Spleen (tissue), 13 donors: ENCODE results near the gene SRCIN1. TPM values are rescaled to one million over a fixed set of nuclear protein-coding genes. Genes with fewer than 3 reads are reported as not detected.

ENCODE experiments used
- DNase-seq: peaks from one replicate; pipeline ENCODE4 v3.0.0-alpha.2; 2020
- H3K27ac ChIP-seq, 8 donors: fragments of 200-600 bp; sonication (generic) in 7 of 8; 1 replicate in 4 of 8; 2 replicates in 4 of 8; pipeline versions ENCODE4 v1.5.0 to v1.8.0; 2016 to 2021; ENCODE audit warnings: inconsistent platforms in 4 of 8, mild to moderate bottlenecking in 4 of 8, moderate library complexity in 1 of 8
- H3K27me3 ChIP-seq, 7 donors: fragments of 200-600 bp; sonication (generic) in 6 of 7; replicated peaks in 1 of 7; 1 replicate in 4 of 7; 2 replicates in 3 of 7; pipeline versions ENCODE4 v1.5.0 to v1.8.0; 2016 to 2021; ENCODE audit warnings: inconsistent platforms in 3 of 7, mild to moderate bottlenecking in 1 of 7
- H3K36me3 ChIP-seq, 6 donors: fragments of 200-600 bp; sonication (generic) in 5 of 6; 1 replicate in 4 of 6; 2 replicates in 2 of 6; pipeline versions ENCODE4 v1.5.0 to v1.8.0; 2016 to 2021; ENCODE audit warnings: inconsistent platforms in 2 of 6
- H3K4me1 ChIP-seq, 6 donors: fragments of 200-600 bp; sonication (generic) in 5 of 6; 1 replicate in 3 of 6; 2 replicates in 3 of 6; pipeline versions ENCODE4 v1.5.0 to v1.8.0; 2016 to 2021; ENCODE audit warnings: inconsistent platforms in 3 of 6
- H3K4me3 ChIP-seq, 8 donors: fragments of 200-600 bp; sonication (generic) in 7 of 8; 1 replicate in 4 of 8; 2 replicates in 4 of 8; pipeline versions ENCODE4 v1.5.0 to v1.8.0; 2016 to 2021; ENCODE audit warnings: inconsistent platforms in 4 of 8, mild to moderate bottlenecking in 4 of 8, moderate library complexity in 2 of 8
- H3K9me3 ChIP-seq, 8 donors: fragments of 200-600 bp; sonication (generic) in 7 of 8; 1 replicate in 4 of 8; 2 replicates in 4 of 8; pipeline versions ENCODE4 v1.5.0 to v1.8.0; 2016 to 2021; ENCODE audit warnings: inconsistent platforms in 4 of 8
- CTCF ChIP-seq, 11 experiments: fragments of 200-600 bp in 7 of 11; fragments of 450-650 bp in 4 of 11; sonication (generic) in 4 of 11; IDR thresholded peaks in 8 of 11; conservative IDR thresholded peaks in 3 of 11; 1 replicate in 7 of 11; 2 replicates in 4 of 11; pipeline versions ENCODE4 v1.4.0 to v1.8.0; 2016 to 2021; ENCODE audit warnings: antibody characterized with exemption in 11 of 11, inconsistent platforms in 4 of 11, mild to moderate bottlenecking in 1 of 11
- POLR2A ChIP-seq, 3 donors: fragments of 450-650 bp; IDR thresholded peaks; one replicate each; pipeline ENCODE4 v1.5.1; 2017; ENCODE audit warnings: antibody characterized with exemption in 3 of 3, mild to moderate bottlenecking in 1 of 3
- POLR2AphosphoS5 ChIP-seq, 3 donors: sonication (generic); formaldehyde crosslinking; IDR thresholded peaks; one replicate each; pipeline ENCODE4 v1.5.1; 2017; ENCODE audit warnings: antibody characterized with exemption in 3 of 3
- WGBS, 5 donors: extraction: QIAGEN DNeasy Blood & Tissue Kit in 3 of 5; methylation state at CpG; one replicate each; pipeline versions ENCODE4 v1.1.5 to v1.1.7; 2013 to 2018; 5-methylcytosine and 5-hydroxymethylcytosine counted together
- intact Hi-C: fragments of 100-400 bp; cut with DNase I; formaldehyde crosslinking; loops from one replicate; pipeline ENCODE4 v1.15.0; 2023; ENCODE audit warnings: low total_unique reads
- long read RNA-seq, 2 donors: transcript quantifications; one replicate each; lab custom pipeline, GENCODE V29; 2026
- polyA plus RNA-seq, 3 donors: library from polyadenylated mRNA; stranded (reverse); fragments of 200-250 nt; gene quantifications; one replicate each; pipeline ENCODE4 v1.2.1, GENCODE V29; 2013
- total RNA-seq, 7 donors: library from RNA; depleted of rRNA in 3 of 7; stranded (reverse); fragments of >200 nt in 3 of 7; fragmentation: NEBNext Ultra II Directional in 4 of 7; extraction: Animal tissue kit (Norgen Biotek cat#: 25700) in 4 of 7; gene quantifications; one replicate each; pipeline versions ENCODE4 v1.1.0 to v1.2.1, GENCODE V29; 2016 to 2021
- donor health status: healthy with polysubstance abuse.
- donor health status: DM: no; HTN: no; CAD: no; lungs with moderate emphysema.
- donor health status: DM: no; HTN: no; CAD: no.
- donor health status: Bipolar disorder and iron deficiency.
- donor health status: healthy.
- donor health status: DM: no; HTN: no; CAD: no.
- donor health status: DM: yes; HTN: yes; CAD: no.

SRCIN1 gene
- total RNA-seq = 1 to 10 TPM in 4 of 7 donors, under 1 TPM in 3; 0.32 to 3.5 (median 2.1) TPM
- polyA plus RNA-seq = 1 to 10 TPM in 1 of 3 donors, under 1 TPM in 2; 0.41 to 2.5 (median 0.98) TPM
- long read RNA-seq, donor 1, partial matches to known transcripts = 62 of 92 reads
- long read RNA-seq, donor 1, other reads (novel, unspliced or antisense) = 30 of 92 reads
- long read RNA-seq, donor 2 = 0 reads

GRCh38 chr17:38605841-38606645 is at the start of gene SRCIN1:
TSS of gene SRCIN1 (minus strand) at chr17:38605952. CDS start at chr17:38605705, 247 bp downstream.
- intact Hi-C loops = no loop called here
- peaks cover 6 to 100% (median 80%) of the 10 kb centered on the region in 7 donors for H3K27me3 ChIP-seq
- peak within 1 kb of the TSS; percentile 16 to 73 (median 53) for H3K4me3 ChIP-seq
- DNase-seq = peak; percentile 81
- no peaks in the 10 kb centered on the region for H3K36me3 ChIP-seq
- WGBS, 5 donors = 0 to 6% (median 1%) methylated on average over 1 to 104 of the region's 105 CpGs
- peaks cover 0 to 47% (median 27%) of the 10 kb centered on the region in 6 donors for H3K4me1 ChIP-seq
- TF ChIP-seq CTCF (IDR thresholded peaks at IDR 0.05 in 8 of 11, conservative IDR thresholded peaks at IDR 0.05 in 3 of 11) = peak; percentile 39 to 86 (median 72)
- no peak for TF ChIP-seq POLR2AphosphoS5 (IDR thresholded peaks at IDR 0.05)
- H3K9me3 ChIP-seq = no peaks in the 10 kb centered on the region
- no peak within 1 kb of the TSS for H3K27ac ChIP-seq

- H3K27me3 ChIP-seq = peaks cover 0 to 66% (median 18%) of the 10 kb centered on the region in 7 donors
- DNase-seq = peak; percentile 44
- WGBS, 5 donors = 32 to 50% (median 44%) methylated on average over 21 of the region's 21 CpGs
- H3K36me3 ChIP-seq = no peaks in the 10 kb centered on the region
- peaks cover 0 to 31% (median 6%) of the 10 kb centered on the region in 6 donors for H3K4me1 ChIP-seq
- no peak for TF ChIP-seq CTCF (IDR thresholded peaks at IDR 0.05 in 8 of 11, conservative IDR thresholded peaks at IDR 0.05 in 3 of 11)
- TF ChIP-seq POLR2A (IDR thresholded peaks at IDR 0.05) = no peak
- no peak for TF ChIP-seq POLR2AphosphoS5 (IDR thresholded peaks at IDR 0.05)
- no peak overlapping the region for H3K4me3 ChIP-seq
- intact Hi-C loops = no loop called here
- peak overlapping the region in 1 of 8 donors; percentile 13 for H3K27ac ChIP-seq
- no peaks in the 10 kb centered on the region for H3K9me3 ChIP-seq
These were observed 49.0 kb upstream of the SRCIN1 start for GRCh38 chr17:38654411-38655398.

- H3K4me1 ChIP-seq = peaks cover 0 to 23% (median 3%) of the 10 kb centered on the region in 6 donors
- H3K27me3 ChIP-seq = peaks cover 0 to 56% (median 18%) of the 10 kb centered on the region in 7 donors
- no peak for DNase-seq
- intact Hi-C loops = no loop called here
- H3K9me3 ChIP-seq = no peaks in the 10 kb centered on the region
- H3K4me3 ChIP-seq = no peak overlapping the region
- H3K27ac ChIP-seq = no peak overlapping the region
- 59 to 82% (median 71%) methylated on average over 5 of the region's 5 CpGs for WGBS, 5 donors
- TF ChIP-seq CTCF (IDR thresholded peaks at IDR 0.05 in 8 of 11, conservative IDR thresholded peaks at IDR 0.05 in 3 of 11) (no peak), POLR2AphosphoS5 (IDR thresholded peaks at IDR 0.05) (no peak), POLR2A (IDR thresholded peaks at IDR 0.05) (no peak)
- no peaks in the 10 kb centered on the region for H3K36me3 ChIP-seq
These were observed 47.9 kb upstream of the SRCIN1 start for GRCh38 chr17:38653679-38654078.
